DMS53 (cell line): ENCODE results near the gene DAB2IP.

Source experiments
- DNase-seq: peaks from one replicate; lab custom pipeline; 2025; lab: John Stamatoyannopoulos, UW

DAB2IP gene

DNA sequence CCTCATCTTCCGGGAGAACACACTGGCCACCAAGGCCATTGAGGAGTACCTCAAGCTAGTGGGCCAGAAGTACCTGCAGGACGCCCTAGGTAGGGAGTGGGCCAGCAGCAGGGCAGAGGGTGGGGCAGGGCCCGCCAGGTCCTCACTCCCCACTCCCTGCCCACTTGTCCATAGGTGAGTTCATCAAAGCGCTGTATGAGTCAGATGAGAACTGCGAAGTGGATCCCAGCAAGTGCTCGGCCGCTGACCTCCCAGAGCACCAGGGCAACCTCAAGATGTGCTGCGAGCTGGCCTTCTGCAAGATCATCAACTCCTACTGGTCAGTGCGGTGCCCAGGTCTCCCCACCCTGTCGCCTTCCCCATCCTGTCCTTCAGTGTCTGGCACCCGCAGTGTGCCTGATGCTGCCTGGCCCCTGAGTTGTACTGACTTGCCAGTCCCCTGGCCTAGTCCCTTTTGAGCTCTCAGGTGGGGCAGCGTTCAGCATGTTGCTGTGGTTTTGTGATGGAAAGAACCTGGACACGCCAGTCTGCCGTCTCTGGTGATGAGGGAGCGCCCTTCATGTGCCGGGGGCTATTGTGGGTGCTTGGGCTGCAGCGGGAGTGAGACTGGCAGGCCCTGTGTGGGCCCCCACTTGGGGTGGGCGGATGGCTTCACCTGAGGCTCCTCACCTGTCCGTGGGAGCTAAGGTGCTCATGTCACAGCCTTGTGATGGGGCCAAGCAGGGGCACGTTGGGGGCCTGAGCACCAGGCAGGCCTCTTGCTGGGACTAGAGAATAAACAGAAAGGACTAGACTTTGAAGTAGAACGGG, 112.3 kb downstream of the DAB2IP start:
- no peak for DNase-seq

DNA sequence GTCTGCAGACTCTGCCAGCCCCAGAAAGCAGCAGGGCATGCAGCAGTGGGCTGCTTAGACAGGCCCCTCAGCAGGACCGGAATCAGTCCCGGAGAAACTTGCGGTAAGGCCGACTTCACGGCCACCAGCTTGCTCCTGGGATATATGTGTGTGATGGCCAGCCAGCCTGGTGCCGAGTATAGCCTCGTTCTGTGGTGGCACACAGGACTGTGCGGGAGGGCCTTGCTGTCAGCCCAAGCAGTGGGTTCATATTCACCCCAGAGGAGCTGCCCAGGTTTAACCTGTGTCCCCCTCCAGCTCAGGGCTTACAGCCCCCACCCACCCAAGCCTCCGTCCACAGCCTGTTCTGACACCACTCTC, 112.9 kb downstream of the DAB2IP start:
- DNase-seq, result no peak

DNA sequence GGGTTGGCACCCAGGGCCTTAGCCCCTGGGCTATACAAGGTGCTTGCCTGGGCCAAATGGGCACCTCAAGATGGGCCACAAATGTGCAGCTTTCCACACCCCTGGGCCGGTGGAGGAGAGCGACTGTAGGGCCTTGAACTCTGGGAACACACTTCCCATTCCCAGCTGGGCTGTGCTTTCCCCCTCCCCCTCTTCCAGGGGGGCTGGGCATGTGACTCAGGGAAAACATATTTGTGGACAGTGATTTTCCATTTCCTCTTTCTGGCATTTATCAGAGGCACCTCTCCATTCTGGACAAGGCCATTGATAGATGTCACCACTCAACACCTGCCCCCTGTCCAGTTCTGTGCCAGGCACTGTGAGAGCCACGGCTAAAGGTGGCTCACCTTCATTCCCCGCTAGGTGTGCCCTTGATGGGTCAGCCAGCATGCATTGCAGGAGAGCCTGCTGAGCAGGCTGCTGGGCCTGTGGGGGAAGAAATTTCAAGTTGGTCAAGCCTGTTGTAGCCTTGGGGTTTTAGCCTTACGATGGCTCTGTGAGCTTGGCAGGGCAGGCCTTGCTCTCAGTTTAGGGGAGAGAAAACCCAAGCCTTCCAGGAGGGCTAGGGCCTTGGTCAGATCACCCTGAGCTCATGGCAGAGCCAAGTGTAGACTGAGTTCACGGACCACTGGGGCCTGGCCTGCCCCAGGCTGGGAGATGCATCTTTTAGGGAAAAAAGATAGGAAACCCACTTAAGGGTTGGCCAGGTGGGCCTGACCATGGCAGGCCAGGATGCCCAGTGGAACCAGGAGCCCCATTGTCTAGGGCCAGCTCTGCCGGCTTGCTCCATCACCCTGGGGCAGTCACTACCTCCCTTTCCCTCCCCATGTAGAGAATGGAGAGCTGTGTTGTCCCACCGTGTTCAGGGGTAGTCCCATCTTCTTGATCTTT, 113.9 kb downstream of the DAB2IP start:
- peak; percentile 40 for DNase-seq

DNA sequence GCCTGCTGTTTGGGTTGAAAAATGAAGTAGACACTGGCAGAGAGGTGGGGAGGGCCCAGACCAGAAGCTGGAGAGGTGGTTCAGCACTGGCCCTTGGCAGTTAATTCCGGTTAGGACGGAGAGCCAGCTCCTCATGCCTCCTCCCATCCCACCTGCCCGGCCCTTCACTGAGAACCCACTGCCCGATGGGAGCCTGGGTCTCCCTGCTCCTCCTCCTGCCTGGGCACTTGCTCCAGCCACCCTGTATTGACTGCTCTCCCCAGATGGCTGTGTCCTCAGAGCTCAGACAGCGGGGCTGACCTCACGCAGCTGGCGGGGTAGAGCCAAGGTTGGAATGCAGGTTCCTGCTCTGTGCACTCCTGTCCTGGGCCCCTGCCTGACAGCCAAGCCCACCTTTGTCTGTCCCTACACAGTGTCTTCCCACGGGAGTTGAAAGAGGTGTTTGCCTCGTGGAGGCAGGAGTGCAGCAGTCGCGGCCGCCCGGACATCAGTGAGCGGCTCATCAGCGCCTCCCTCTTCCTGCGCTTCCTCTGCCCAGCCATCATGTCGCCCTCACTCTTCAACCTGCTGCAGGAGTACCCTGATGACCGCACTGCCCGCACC, 114.7 kb downstream of the DAB2IP start:
- no peak for DNase-seq

DNA sequence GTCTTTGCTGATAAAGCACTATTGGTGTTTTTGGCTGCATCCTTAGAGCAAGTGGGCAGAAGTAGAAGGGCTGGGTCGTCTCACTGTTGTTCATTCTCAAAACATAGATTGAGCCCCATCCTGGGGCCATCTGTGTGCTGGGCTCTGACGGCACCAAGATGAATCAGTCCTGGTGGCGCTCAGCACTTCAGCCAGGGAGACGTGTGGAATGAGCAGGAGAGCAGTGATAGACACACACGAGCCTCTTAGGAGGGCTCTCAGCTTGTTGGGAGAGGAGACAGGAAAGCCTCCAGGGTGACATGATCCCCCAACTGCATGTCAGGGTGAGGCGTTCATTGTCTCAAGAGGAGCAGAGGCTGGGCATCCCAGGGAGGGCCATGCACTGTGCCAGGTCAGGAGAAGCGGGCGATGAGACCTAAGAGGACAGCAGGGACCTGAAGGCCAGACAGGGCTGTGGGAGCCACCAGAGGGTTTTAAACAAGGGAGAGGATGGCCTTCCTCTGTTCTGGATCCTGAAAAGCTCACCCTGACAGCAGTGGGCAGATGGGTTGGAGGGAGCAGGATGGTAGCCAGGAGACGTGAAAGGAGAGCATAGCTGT, 115.8 kb downstream of the DAB2IP start:
- DNase-seq, result no peak

DNA sequence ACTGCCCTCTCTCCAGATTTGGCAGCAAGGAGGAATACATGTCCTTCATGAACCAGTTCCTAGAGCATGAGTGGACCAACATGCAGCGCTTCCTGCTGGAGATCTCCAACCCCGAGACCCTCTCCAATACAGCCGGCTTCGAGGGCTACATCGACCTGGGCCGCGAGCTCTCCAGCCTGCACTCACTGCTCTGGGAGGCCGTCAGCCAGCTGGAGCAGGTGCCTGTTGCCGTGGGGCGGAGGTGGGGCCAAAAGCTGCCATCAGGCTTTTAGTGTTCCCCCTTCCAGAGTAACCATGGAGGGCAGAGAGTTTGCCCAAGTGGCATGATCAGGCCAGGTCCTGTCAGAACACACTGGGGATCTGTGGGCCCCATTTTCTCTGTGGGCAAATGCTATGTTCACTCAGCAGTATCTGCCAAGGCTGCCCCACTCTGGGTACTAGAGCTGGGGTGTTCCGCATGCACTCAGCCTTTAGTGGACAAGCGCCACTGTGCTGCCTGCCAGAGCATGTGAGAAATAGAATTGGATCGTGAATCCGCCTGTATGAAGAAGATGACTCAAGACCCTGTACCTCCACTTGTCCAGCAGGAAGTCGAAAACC, 117.1 kb downstream of the DAB2IP start:
- DNase-seq, result no peak

DNA sequence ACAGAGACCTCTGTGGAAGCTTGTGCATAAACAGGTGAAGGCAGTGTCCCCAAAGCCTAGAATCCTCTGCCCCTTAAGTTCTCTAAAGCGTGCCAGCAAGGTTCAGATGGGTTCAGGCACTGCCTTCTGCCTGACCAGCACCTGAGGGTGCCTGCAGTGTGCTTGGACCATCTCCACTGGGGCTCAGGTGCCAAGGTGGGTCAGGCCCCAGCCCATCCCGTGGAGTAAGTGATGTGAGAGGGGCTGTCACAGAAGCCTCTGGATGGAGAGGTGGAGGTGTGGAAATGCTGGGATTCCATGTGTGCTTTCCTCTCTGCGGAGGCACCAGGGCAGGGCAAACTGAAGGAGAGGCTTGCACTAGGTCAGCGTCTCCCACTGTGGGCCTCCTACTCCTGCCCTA, 118.5 kb downstream of the DAB2IP start:
- DNase-seq, result no peak

DNA sequence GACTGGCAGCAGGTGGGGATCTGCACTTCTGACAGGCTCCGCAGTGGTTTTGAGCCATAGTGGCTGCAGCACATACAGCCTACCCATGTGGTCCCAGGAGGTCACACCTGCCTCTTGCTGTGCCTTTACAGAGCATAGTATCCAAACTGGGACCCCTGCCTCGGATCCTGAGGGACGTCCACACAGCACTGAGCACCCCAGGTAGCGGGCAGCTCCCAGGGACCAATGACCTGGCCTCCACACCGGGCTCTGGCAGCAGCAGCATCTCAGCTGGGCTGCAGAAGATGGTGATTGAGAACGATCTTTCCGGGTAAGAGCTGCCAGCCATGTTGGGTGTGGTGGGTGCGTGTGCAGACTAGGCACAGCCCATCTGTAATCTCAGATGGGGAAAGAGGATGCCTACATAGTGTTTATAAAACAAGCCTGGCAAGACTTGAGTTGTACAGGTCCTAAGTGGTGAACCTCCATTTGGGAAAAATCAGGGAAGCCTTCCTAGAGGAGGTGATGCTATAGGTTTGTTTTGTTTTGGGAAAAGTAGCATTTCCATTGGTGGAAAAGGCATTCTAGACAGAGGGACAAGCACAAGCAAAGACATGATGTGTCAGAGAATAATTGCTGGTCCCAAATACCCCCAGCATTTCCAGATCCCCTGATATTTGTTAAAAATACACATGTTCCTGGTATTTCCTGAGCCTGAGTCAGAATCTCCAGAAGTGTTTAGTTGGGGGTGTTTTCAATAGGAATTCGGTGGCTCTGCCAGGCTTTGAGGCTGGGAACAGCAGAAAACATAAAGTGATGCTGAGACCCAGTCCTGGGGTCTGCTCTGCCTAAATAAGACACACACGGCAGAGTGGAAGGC, 119.2 kb downstream of the DAB2IP start:
- DNase-seq, result no peak

DNA sequence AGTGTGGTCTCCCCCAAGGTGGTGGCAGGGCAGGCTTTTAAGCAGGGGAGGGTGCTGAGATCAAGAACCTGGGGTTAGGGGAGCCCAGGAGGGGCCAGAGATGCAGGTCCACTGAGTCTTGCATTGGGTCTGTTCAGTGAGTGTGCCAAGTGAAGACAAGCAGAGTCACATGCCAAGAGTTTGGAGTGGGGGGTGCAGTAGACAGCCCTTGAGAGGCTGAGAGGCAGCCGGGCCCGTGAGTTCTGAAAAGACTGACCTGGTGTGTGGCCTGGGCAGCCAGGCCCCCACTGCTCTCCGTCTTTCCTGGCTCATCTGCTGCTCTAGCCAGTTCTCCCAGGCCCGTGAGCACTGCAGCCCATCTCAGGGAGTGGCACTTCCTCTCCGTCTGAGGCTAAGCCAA, 120.0 kb downstream of the DAB2IP start:
- no peak for DNase-seq

DNA sequence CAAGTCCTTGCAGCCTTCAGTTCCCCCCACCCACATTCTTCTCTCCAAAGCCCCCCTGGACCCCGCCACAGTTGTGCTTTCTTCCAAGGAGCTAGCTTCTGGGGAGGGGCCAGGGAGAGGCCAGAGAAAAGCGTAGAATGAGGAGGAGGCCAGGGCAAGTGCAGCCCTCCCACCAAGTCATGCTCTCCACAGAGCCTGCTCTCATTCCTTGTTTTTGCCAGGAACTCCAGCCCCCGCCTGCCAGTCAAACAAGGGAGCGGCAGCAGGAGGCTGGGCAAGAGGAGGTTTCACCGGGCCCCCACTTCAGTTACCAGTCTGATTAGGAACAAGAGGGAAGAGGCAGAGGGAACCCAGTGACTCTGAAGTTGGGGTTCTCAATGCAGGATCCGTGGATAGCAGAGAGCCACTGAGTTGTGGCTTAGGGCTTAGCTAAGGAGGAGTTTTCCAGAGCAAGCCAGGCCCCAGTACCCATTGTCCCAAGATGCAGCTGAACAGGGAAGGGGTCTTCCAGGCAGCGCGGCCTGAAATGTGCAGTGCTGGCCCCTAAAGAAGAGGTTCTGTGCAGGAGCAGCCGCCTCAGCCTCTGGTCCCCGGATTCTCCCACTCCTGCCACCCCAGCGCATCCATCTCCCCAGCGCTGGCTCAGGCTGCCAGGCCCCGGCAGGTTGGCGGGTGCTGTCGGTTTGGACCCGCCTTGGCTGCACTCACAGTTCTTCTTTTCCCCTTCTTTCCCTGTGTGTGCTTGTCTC, 120.6 kb downstream of the DAB2IP start:
- DNase-seq, result no peak

DNA sequence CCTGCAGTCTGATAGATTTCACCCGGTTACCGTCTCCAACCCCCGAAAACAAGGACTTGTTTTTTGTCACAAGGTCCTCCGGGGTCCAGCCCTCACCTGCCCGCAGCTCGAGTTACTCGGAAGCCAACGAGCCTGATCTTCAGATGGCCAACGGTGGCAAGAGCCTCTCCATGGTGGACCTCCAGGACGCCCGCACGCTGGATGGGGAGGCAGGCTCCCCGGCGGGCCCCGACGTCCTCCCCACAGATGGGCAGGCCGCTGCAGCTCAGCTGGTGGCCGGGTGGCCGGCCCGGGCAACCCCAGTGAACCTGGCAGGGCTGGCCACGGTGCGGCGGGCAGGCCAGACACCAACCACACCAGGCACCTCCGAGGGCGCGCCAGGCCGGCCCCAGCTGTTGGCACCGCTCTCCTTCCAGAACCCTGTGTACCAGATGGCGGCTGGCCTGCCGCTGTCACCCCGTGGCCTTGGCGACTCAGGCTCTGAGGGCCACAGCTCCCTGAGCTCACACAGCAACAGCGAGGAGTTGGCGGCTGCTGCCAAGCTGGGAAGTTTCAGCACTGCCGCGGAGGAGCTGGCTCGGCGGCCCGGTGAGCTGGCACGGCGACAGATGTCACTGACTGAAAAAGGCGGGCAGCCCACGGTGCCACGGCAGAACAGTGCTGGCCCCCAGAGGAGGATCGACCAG, 121.3 kb downstream of the DAB2IP start:
- no peak for DNase-seq

DNA sequence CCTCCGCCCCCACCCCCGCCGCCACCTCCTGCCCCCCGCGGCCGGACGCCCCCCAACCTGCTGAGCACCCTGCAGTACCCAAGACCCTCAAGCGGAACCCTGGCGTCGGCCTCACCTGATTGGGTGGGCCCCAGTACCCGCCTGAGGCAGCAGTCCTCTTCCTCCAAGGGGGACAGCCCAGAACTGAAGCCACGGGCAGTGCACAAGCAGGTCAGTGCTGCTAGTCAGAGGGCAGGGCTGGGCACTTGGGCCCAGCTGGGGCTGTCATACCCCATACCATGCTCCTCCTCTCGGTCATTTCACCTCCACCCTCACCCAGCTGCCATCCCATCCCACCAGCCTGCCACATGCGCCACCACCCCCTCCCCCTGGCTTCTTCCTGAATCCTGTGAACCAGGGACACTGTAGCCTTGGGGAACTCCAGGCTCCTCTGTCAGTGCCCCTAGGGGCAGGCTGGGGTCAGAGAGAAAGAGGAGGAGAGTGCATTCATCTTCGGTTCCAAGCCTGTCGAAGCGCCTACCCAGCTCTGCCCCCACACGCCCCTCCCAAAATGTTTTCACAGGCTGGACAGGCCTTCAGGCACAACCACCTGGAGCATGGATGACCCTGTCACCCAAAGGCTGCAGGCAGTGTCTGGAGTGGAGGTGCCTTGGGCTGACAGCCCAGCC, 122.0 kb downstream of the DAB2IP start:
- no peak for DNase-seq

DNA sequence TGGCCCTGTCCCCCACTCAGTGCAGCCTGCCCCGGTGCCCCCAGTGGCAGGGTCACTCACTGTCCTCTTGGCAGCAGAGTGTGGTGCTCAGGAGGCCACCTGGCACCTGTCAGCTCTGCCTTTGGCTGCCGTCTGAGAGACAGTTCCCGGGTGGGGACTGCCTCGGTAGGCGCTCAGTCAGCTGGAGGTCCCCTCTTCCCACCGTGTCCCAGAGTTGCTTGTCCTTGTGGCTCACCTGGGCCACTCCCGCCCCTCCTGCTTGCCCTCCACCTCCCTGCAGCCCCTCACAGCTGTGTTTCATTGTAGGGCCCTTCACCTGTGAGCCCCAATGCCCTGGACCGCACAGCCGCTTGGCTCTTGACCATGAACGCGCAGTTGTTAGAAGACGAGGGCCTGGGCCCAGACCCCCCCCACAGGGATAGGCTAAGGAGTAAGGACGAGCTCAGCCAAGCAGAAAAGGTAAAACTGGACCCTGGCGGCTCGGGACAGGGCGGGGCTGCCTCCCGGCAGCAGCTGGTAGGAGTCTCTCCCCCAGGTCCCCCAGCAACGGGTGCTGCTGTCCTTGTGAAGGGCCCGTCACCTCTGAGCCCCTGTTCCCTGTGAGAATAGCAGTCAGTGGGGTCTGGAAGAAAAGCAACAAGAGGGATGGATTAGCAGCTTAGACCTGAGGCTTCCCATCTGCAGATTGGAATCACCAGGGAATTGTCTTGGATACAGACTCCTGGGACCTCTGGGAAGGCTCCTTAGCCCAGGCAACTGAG, 122.7 kb downstream of the DAB2IP start:
- DNase-seq, result no peak

DNA sequence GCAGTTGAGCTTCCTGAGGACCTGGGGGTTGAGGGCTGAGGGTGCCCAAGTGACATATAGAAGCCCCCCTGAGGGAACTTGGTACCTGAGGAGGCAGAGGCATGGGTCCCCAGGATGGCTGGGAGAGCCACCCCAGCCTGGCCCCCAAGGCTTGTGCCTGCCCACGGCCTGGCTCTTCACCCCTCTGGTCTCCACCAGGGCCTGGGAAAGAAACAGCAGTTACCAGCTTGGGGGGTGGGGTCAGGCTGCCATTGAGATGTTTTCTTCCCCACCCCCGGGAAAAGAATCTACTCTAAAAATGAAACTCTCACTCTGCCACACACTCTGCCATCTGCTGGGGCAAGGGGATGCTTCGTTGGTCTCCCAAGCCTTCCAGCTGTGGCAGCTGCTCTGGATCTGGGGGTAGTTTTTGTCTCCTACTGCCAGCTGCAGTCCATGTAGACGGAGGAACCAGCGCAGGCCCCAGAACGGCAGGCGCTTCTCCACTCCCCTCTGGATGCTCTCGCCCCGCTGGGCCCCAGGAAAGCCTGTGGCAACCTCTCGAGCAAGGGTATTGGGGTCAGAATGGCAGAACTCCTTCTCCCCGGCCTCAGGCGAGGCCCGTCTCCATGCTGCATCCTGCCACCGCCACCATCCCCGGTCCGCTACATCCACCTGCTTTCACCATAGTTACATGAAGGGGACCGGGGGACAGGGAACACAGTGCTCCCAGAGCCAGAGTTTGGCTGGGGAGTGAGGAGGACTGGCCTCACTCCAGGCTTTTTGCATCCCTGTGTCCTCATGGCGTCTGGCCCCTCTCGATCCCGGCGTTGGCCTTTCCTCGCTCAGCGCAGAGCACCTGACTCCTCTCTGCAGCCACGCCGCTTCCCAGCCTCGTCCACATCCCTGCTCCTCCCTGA, 123.5 kb downstream of the DAB2IP start:
- no peak for DNase-seq

DNA sequence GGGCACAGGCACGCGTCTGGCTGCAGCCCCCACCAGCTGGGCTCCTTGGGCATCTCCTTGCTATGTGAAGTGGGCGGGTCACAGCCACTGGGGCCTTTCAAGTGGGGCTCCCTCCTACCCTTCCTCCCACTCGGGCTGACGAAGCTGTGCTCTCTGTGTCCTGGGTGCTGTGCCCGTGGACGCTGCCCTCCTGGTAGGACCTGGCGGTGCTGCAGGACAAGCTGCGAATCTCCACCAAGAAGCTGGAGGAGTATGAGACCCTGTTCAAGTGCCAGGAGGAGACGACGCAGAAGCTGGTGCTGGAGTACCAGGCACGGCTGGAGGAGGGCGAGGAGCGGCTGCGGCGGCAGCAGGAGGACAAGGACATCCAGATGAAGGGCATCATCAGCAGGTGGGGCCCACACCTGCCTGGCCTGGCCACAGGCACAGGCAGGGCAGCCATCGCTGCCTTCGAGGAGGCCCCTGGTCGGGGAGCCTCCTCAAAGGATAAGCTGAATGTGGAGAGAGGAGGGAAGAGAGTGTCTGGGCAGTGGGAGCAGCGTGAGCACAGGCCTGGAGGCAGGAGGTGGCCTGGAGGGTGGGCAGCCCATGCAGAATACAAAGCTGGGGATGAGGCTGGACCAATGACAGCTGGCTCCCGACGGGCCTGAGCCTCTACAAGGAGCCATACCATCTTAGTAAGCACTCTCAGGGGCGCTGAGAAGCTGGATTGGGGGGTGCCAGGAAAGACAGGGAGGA, 124.7 kb downstream of the DAB2IP start:
- no peak for DNase-seq
